Measurements from ENCODE around the gene POT1. TPM values are rescaled to one million over a fixed set of nuclear protein-coding genes. Genes with fewer than 3 reads are reported as not detected.

POT1 gene
- total RNA-seq, 2 donors from 2014 or later = 8.5 to 12.1 TPM

DNA sequence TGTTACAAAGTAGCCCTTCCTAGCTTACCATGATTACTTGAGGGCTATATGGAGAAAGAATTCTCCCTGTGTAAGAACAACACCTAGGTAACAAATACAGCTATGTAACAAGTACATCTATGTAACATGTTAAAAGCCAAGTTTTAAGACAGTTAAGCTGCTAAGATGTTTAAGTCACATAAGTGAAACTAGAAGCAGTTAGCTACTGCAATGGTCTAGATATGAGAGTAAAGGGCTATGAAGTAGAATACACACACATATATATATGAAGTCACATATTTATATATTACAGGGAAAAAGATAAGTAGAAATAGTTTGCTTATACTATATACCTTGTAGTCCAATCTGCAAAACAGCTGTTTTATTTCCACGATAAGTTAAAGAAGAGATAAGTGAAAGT, 14.4 kb downstream of the POT1 start:
- intact Hi-C loops (cut with DNase I, micrococcal nuclease) = no loop called here
- DNase-seq (no peak), ATAC-seq (no peak)

DNA sequence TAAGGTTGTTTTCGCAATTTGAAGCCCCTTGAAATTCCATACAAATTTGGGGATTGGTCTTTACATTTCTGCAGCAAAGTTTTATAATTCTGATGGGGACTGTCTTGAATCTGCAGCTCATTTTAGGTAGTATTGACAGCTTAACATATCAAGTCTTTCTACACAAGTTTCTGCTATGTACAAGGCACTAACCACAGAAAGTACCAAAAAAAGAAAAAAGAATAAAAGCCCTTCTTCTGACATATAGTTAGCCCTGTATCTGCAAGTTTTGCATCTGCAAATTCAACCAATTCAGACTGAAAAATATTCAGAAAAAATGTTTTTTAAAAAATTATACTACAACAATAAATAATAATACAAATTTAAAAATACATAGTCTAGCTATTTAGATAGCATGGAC, 15.3 kb downstream of the POT1 start:
- no peak for DNase-seq
- intact Hi-C loops (cut with DNase I, micrococcal nuclease) = no loop called here
- no peak for ATAC-seq

DNA sequence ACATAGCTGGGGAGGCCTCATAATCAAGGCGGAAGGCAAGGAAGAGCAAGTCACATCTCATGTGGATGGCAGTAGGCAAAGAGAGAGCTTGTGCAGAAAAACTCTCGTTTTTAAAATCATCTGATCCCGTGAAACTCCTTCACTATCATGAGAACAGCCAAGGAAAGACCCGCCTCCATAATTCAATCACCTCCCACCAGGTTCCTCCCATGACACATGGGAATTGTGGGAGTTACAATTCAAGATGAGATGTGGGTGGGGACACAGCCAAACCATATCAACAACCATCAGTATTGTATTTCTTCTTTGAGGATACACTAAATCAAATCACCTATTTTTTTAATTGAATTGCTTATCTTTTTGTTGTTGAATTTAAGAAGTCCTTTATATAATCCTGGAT, 16.7 kb downstream of the POT1 start:
- DNase-seq (no peak), ATAC-seq (no peak)
- intact Hi-C loops (cut with DNase I, micrococcal nuclease) = no loop called here

DNA sequence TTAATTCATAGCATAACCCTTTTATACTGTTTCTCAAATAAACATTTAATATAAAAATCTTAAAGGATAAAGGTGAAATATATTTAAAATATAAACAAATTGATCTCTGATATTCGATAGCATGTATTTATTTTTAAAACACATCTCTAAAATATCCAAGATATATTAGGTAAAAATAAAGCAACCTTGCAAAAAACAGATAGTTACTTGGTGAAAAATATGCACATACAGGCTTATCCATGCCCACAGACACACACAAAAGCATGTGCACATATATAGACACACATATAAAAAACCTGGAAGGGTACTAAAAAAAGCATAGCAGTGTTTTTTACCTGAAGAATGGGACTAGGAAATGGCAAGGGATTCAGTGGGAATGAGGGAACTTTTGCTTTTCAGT, 19.8 kb downstream of the POT1 start:
- intact Hi-C loops (cut with DNase I, micrococcal nuclease) = no loop called here
- DNase-seq = no peak
- no peak for ATAC-seq

DNA sequence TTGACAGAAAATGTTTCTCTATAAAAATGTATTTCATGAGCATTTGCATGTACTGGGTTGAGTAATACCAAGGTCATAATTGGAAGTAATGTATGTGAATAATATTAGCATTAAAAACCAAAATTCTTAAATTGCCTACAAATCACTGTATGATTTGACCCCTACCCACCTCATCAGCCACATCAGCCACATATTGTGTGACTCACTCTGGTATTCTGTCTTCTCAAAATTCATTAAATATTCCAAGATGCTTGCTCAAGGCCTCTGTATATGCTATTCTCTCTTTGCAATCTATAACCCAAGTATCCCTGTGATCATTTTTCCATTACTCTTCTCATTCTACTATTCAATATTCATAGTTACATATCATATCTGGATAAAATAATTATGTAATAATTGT, 21.4 kb downstream of the POT1 start:
- intact Hi-C loops (cut with DNase I, micrococcal nuclease) = no loop called here
- no peak for DNase-seq
- no peak for ATAC-seq

DNA sequence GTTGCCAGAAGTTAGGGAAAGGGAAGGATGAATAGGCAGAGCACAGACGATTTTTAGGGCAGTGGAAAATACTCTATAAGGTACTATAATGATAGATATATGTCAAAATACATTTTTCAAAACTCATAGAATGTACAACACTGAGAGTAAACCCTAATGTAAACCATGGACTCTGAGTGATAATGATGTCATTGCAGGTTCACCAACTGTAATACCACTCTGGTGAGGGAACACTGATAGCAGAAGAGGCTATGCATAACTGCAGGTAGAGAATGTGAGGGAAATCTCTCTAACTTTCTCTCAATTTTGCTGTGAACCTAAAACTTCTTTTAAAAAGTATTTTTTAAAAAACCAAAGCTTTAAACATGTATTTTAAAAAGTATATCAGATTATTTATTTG, 22.1 kb downstream of the POT1 start:
- no peak for ATAC-seq
- intact Hi-C loops (cut with DNase I, micrococcal nuclease) = no loop called here
- no peak for DNase-seq

DNA sequence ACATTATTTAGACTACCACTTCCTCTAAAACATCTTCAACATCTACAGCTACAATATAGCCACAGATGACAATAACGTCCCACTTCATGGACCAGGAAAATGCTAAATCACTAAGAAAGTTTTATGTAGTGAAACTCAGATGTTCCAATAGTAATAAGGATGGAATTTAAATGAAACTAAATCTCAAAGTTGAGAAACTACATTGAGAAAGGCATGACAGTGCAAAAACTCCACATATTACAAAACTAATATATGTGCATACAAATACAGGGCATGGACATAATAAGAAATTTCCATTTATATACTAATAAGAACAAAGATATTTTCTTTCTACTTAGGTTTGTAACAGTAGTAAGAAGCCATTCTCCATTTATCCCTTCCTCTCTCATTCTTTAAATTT, 31.1 kb downstream of the POT1 start:
- intact Hi-C loops (cut with DNase I, micrococcal nuclease) = no loop called here
- no peak for ATAC-seq

DNA sequence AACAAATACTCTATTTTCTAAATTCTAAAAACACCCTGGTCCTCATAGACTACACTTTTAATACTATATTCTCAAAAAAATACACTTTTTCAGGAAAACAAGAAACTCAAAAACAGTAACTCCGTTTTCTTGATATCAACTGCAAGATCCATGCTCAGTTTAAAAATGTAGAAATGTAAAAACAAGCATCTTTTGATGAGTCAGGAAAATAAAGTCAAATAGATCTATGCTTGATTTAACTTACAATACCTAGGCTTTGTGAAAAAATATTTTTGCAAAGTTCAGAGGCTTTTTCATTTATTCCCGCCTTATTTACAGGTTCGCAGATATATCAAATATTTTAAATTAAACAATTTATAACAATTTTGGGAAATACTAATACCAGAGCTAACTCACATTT, 33.6 kb downstream of the POT1 start:
- intact Hi-C loops (cut with DNase I, micrococcal nuclease) = no loop called here
- no peak for DNase-seq
- no peak for ATAC-seq

More for the DNA sequence above, 31.1 kb downstream of the POT1 start:
- DNase-seq = no peak

DNA sequence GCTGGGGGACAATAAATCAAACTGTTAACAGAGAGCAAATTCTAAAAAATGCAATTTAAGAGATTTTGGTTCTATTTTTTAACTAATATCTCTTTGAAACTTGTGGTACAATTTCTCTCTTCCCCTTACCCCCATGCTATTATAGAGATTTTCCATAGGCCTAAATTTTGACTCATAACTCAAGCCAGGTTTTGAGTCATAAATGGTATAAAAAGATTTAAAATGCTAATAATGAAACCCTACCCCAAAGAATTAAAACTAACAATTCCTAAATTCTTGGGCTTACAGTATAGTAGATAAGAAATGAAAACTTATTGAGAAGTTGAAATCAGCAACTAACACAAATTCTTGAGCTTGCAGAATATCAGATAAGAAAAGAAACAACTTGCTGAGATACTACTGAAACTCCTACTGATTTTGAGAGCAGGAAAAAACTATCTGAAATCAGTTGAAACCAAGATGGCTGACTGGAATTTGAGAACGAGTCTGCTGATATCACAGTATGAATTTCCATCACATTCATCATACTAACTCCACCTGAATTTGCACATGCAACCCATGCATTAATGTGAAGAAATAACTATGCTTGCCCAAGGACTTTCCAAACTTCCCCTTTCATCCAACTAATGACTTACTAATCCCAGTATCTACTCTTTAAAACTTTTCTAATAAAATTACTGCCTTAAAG, 36.3 kb downstream of the POT1 start:
- intact Hi-C loops (cut with DNase I, micrococcal nuclease) = no loop called here
- ATAC-seq (no peak), DNase-seq (no peak)

DNA sequence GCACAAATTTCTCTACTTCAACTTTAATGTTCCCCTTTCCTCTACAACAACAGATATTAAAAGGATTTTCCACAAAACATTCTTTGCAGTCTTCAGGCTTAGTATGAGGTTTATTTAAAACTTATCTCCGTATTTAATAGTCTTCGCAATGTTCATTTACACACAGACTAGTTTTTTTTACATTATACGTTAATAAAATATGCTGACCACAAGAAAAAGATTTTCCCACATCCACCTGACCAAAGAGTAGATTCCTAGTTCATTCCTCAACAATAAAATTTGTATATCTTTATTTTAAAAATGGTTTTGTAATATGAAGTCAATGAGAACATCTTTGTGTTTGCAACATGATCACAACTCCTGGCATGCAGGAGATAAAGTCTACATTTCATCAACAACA, 42.4 kb downstream of the POT1 start:
- no peak for DNase-seq
- intact Hi-C loops (cut with DNase I, micrococcal nuclease) = no loop called here
- no peak for ATAC-seq

DNA sequence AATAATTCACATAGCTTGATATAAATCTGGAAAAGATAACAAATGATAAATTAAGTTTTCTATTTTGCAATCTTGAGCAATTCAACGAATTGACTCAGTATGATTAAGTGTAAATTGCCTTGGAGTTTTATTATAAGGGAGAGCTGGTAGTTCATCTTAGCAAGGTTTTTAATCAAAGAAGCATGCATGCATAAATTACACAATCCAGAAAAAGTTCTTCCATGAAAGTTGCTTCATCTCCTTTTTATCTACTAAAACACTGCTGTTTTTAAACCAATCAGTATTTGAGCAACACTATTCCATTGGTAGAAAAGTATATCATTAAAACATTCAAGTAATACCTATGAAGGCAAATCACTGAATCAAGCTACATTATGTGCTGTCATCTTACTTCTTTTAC, 47.6 kb downstream of the POT1 start:
- no peak for ATAC-seq
- DNase-seq = no peak
- intact Hi-C loops (cut with DNase I, micrococcal nuclease) = no loop called here

DNA sequence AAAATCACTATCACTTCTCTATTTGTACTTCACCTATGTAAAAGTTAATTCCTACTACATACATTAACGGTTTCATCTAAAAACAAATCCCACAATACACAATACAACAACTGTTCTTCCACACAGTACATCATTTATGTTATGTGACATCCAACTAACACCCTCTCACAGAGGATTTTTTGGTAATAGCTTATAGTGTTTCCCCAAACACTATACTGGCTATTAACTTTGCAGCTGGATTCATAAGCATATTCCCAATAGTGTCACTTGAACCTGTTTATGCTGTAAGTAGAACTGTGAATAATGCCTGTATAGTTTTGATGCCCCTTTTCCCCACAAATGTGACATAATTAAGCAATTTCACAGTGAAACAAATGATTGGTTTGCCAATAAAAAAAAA, 49.9 kb downstream of the POT1 start:
- ATAC-seq (no peak), DNase-seq (no peak)
- intact Hi-C loops (cut with DNase I, micrococcal nuclease) = no loop called here

DNA sequence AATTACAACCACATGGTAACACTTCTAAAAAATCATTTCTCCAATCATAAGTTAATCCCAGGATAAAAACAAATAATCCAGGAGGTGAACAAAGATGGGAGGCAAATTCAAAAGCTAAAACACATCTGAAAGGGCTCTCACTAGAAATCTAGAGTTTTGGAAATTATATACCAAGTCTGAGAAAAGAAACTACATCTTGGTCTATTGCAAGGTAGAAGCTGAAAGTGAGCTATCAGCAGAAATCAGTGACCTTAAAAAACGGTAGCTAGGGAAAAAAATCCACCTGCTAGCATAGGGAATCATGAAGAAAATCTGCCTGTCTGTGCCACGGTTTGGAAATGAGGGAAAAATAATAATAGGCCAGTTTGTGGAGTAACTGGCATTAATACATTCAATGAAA, 50.5 kb downstream of the POT1 start:
- ATAC-seq = no peak
- intact Hi-C loops (cut with DNase I, micrococcal nuclease) = no loop called here
- no peak for DNase-seq

DNA sequence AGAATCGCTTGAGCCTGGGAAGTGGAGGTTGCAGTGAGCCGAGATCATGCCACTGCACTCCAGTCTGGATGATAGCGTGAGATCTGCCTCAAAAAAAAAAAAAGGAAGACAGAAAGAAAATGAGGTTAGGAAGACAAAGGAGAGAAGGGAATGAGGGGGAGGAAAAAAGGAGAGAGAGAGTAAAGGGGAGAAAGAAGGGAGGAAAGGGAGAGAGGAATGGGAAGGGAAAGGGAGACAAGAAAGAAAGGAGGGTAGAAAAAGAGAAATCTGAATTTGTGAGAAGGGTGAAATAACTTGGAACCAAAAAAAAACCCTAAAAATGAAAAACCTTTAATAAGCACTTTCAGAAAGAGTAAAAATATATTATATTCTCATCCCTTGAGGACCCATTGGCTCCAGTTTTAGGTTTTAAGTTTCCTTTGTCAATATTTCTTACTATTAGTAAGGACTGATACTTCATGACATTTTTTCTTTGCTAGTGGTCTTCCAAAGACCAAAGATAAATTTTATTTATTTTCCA, 54.9 kb downstream of the POT1 start:
- ATAC-seq = no peak
- DNase-seq = no peak
- intact Hi-C loops (cut with DNase I, micrococcal nuclease) = no loop called here

DNA sequence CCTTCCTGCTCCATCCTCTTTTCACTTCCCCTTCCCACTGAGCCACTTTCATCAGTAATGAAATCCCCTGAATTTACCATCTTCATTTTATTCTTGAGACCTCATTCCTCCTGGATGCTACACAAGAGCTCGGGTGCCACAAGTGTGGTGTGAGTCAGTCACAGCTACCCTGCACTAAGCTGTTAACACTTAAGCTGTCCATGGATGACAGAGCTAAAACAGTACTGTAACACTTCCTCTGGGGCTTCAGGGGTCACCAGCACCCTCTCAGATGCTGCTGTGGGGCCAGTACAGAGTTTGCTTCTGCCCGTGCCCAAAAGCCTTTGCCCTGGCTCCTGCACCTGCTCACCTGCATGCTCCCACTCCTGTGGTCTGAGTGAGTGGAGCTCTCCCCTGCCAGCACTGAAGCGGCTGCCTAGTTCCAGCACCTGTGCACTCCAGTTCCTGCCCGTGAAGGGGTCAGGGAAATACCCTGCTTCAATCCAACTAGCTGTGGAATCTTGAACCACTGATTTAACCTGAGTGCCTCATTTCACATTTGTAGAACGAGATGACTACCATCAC, 71.9 kb downstream of the POT1 start:
- DNase-seq = no peak
- intact Hi-C loops (cut with DNase I, micrococcal nuclease) = no loop called here
- ATAC-seq = no peak

DNA sequence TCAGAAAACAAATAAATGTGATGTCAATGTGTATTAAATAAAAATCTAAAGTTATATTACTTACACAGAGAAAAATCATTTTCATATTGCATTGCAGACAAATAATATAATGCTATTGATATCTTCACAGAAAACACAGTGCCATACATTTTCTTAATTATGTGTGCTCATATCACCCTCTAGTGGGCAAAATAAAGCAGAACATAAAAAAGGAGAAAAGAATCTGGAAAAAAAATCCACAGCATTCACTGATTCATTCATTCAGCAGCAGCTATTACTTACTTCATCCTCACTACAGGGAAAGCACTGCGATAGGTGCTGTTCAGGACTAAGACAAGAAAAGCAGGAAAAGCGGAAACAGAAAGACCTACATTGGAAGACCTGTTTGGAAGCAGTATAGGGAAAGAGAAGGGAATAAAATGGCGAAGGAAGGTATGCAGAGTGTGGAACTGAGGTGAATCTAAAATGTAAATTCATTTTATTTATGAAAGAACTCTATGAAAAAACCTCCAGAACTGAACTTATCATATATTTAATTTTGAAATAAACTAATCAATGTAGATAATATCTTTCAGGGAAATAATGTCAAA, 73.2 kb downstream of the POT1 start:
- ATAC-seq (no peak), DNase-seq (no peak)
- intact Hi-C loops (cut with DNase I, micrococcal nuclease) = no loop called here

DNA sequence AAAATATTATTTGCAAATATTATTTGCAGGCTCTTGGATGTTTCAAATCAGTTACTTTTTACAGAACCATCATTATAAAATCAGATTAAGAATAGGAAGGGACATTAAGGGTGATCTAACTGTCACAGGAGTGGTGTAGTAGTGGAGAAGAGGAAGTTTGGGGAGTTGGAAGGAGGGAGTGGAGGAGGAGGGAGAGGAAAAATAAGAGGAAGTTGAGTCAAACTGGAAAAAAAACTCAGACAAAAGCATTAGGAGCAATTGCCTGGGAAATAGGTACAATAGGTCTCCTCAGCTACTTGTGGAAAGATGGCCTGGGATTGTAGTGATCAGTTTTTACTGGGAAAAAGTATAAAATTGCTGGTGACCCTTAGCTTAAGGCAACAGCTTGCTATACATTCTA, 86.3 kb downstream of the POT1 start:
- DNase-seq (no peak), ATAC-seq (no peak)
- intact Hi-C loops (cut with DNase I, micrococcal nuclease) = no loop called here

DNA sequence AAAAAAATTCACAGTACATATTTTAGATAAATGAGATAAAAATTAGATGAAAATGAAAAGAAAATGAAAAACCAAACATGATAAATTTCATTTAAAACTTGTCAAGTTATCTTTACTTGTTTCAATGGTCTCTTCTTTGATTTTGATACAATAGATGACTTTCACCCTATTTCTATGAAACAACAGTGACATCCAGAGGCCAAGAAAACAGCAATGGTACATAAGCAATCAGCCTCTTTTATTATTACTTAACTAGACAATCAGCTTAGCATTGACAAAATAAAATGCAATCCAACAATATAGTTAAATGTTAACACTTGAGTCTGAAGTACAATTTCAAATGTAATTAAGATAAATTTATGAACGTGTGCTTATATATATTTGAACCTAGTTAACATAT, 89.2 kb downstream of the POT1 start:
- no peak for ATAC-seq
- no peak for DNase-seq

DNA sequence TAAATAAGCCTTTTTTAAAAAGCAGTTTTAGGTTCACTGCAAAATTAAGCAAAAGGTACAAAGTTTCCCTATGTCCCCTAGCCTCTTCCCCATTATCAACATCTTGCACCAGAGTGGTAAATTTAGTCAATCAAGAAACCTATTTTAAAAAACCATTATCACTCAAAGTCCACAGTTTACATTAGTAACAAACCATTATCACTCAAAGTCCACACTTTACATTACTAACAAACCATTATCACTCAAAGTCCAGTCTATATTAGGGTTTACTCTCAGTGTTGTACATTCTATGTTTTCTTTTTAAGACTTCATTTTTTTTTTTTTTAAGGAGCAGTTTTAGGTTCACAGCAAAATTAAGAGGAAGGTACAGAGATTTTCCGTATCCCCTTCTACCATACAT, 89.9 kb downstream of the POT1 start:
- intact Hi-C loops (cut with DNase I, micrococcal nuclease) = no loop called here
- no peak for ATAC-seq
- no peak for DNase-seq

More for the DNA sequence above, 89.2 kb downstream of the POT1 start:
- intact Hi-C loops (cut with DNase I, micrococcal nuclease) = no loop called here

DNA sequence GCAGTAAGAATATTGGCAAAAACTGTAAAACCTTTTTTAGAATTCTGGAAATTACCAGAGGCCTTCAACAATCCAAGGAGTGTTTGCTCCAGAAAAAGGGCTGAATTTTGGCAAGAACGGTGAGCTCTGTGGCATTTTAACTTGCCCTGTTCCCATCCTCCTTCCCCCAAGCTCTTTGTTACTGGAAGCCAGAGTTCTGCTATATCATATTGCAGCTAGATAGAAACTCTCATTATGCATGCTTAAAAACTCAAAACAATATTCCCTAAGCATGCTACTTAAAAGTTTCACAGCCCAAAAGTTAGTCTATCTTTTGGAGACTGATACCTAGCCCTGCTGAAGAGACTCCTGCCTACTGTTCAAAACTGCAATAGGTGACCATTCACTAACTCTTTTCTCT, 93.5 kb downstream of the POT1 start:
- DNase-seq (no peak), ATAC-seq (no peak)
- intact Hi-C loops (cut with DNase I, micrococcal nuclease) = no loop called here

DNA sequence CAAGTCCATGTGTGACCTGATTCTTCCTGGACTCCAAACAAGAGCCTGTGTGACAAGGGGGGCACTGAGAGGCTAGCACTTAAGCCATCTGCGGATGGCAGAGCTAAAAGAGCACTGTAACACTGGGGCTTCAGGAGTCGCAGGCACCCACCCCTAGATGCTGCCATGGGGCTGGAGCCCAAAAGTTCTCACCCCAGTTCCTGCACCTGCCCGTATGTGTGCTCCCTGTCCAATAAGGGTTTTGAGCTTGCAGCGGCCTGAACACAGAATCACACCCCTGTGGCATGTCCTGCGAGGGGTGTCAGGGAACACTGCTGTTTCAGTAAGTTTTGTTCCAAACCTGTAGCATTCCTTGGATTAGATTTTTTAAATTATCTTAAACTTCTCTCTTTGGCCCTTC, 110.8 kb downstream of the POT1 start:
- intact Hi-C loops (cut with DNase I, micrococcal nuclease) = no loop called here
- DNase-seq (no peak), ATAC-seq (no peak)
